HepG2 (cell line): ENCODE data around the gene CCN2. TPM values are rescaled to one million over a fixed set of nuclear protein-coding genes. Genes with fewer than 3 reads are reported as not detected.

Source experiments
- CENPBD1 ChIP-seq: sonication (generic); formaldehyde crosslinking; IDR thresholded peaks from 2 replicates; pipeline ENCODE4 v1.8.0; 2022; ENCODE audit warnings: missing genetic modification reagents, low read depth, mild to moderate bottlenecking, borderline replicate concordance
- DPF2 ChIP-seq: sonication (generic); formaldehyde crosslinking; IDR thresholded peaks from 2 replicates; pipeline ENCODE4 v1.4.0; 2020; ENCODE audit warnings: mild to moderate bottlenecking, low read depth, missing genetic modification reagents, borderline replicate concordance
- E2F5 ChIP-seq: sonication (generic); formaldehyde crosslinking; conservative IDR thresholded peaks from 2 replicates; pipeline ENCODE4 v1.4.0; 2020; ENCODE audit warnings: missing genetic modification reagents
- FOSL2 ChIP-seq: sonication (generic); formaldehyde crosslinking; IDR thresholded peaks from 2 replicates; pipeline ENCODE4 v1.4.0; 2020; ENCODE audit warnings: missing genetic modification reagents
- FOXP4 ChIP-seq: sonication (generic); formaldehyde crosslinking; IDR thresholded peaks from 2 replicates; pipeline ENCODE4 v1.4.0; 2020; ENCODE audit warnings: missing genetic modification reagents
- IRX3 ChIP-seq: sonication (generic); formaldehyde crosslinking; IDR thresholded peaks from 2 replicates; pipeline ENCODE4 v1.8.1; 2023; ENCODE audit warnings: mild to moderate bottlenecking, low read depth, missing genetic modification reagents, borderline replicate concordance
- MBNL3 ChIP-seq: fragments of 250-450 bp; sonication (Bioruptor Pico); conservative IDR thresholded peaks from 2 replicates; pipeline ENCODE4 v1.8.0; 2022; ENCODE audit warnings: mild to moderate bottlenecking, inconsistent platforms
- MXI1 ChIP-seq: IDR thresholded peaks from 3 replicates; pipeline ENCODE4 v1.6.1; 2012; ENCODE audit warnings: low read depth, low read length, inconsistent platforms, borderline replicate concordance
- SATB2 ChIP-seq: sonication (generic); formaldehyde crosslinking; IDR thresholded peaks from 2 replicates; pipeline ENCODE4 v1.5.0; 2020; ENCODE audit warnings: missing genetic modification reagents
- SKIL ChIP-seq: sonication (generic); formaldehyde crosslinking; IDR thresholded peaks from 2 replicates; pipeline ENCODE4 v1.8.0; 2022; ENCODE audit warnings: missing genetic modification reagents, mild to moderate bottlenecking, moderate library complexity, borderline replicate concordance
- SNAI1 ChIP-seq: sonication (generic); formaldehyde crosslinking; IDR thresholded peaks from 2 replicates; pipeline ENCODE4 v1.5.0; 2020; ENCODE audit warnings: mild to moderate bottlenecking, missing genetic modification reagents, borderline replicate concordance
- TBX3 ChIP-seq: fragments of 450-650 bp; IDR thresholded peaks from 2 replicates; pipeline ENCODE4 v1.6.1; 2017; ENCODE audit warnings: antibody characterized with exemption, mild to moderate bottlenecking, inconsistent platforms, borderline replicate concordance
- TGIF2 ChIP-seq: IDR thresholded peaks from 2 replicates; pipeline ENCODE4 v1.6.1; 2016; ENCODE audit warnings: control low read depth, missing compliant biosample characterization
- ZFP1 ChIP-seq: IDR thresholded peaks from 2 replicates; pipeline ENCODE4 v1.6.1; 2016
- ZNF143 ChIP-seq: sonication (generic); formaldehyde crosslinking; IDR thresholded peaks from 2 replicates; pipeline ENCODE4 v1.4.0; 2020; ENCODE audit warnings: missing genetic modification reagents
- ZNF460 ChIP-seq: sonication (generic); formaldehyde crosslinking; IDR thresholded peaks from 2 replicates; pipeline ENCODE4 v1.5.1; 2020; ENCODE audit warnings: missing genetic modification reagents, mild to moderate bottlenecking, borderline replicate concordance
- ZNF629 ChIP-seq: sonication (generic); formaldehyde crosslinking; conservative IDR thresholded peaks from 2 replicates; pipeline ENCODE4 v1.5.0; 2020; ENCODE audit warnings: missing genetic modification reagents
- ZNF713 ChIP-seq: sonication (generic); formaldehyde crosslinking; IDR thresholded peaks from 2 replicates; pipeline ENCODE4 v1.4.0; 2020; ENCODE audit warnings: mild to moderate bottlenecking, missing genetic modification reagents
- polyA plus RNA-seq, 8 experiments: library from polyadenylated mRNA; depleted of rRNA in 3 of 8; stranded (reverse) in 7 of 8; unstranded in 1 of 8; fragments of >200 nt; fragmentation: Illumina TruSeq in 4 of 8; extraction: Trizol in 4 of 8; gene quantifications; 2 replicates each; pipeline versions ENCODE4 v1.2.1 to v1.2.3, GENCODE V29; 2011 to 2016; ENCODE audit warnings: low read depth in 4 of 8, missing spikeins in 1 of 8, mixed read lengths in 1 of 8; ENCODE audit not compliant: insufficient read depth in 1 of 8
- total RNA-seq, 5 experiments: library from RNA; depleted of rRNA; stranded (reverse); fragments of >200 nt; fragmentation: Illumina TruSeq; extraction: Trizol; gene quantifications; 2 replicates each; pipeline ENCODE4 v1.2.3, GENCODE V29; 2016; ENCODE audit warnings: low read depth in 1 of 5
- TF ChIP-seq, protein P1 (sequence below): sonication (generic); formaldehyde crosslinking; IDR thresholded peaks from 2 replicates; pipeline ENCODE4 v1.9.0; 2021; ENCODE audit warnings: missing genetic modification reagents, borderline replicate concordance
- TF ChIP-seq, protein P2 (sequence below): sonication (generic); formaldehyde crosslinking; IDR thresholded peaks from 2 replicates; pipeline ENCODE4 v1.4.0; 2020; ENCODE audit warnings: missing genetic modification reagents, borderline replicate concordance

Gene CCN2
- total and polyA plus RNA-seq, 2 of the 13 experiments (the other 11 are each of a cell fraction or from before 2014, with no cell fraction given): 34.7 to 316 TPM

GRCh38 chr6:131976545-131977061, 25.4 kb upstream of the CCN2 start (continued):
- TF ChIP-seq IRX3 (CRISPR knock-in tag): no peak
- TF ChIP-seq FOXP4 (CRISPR knock-in tag): peak; percentile 92
- peak; percentile 11; the same call in 1 of the 2 replicates for TF ChIP-seq TBX3
- TF ChIP-seq ZNF460 (CRISPR knock-in tag): no peak
- TF ChIP-seq, protein P1, sequence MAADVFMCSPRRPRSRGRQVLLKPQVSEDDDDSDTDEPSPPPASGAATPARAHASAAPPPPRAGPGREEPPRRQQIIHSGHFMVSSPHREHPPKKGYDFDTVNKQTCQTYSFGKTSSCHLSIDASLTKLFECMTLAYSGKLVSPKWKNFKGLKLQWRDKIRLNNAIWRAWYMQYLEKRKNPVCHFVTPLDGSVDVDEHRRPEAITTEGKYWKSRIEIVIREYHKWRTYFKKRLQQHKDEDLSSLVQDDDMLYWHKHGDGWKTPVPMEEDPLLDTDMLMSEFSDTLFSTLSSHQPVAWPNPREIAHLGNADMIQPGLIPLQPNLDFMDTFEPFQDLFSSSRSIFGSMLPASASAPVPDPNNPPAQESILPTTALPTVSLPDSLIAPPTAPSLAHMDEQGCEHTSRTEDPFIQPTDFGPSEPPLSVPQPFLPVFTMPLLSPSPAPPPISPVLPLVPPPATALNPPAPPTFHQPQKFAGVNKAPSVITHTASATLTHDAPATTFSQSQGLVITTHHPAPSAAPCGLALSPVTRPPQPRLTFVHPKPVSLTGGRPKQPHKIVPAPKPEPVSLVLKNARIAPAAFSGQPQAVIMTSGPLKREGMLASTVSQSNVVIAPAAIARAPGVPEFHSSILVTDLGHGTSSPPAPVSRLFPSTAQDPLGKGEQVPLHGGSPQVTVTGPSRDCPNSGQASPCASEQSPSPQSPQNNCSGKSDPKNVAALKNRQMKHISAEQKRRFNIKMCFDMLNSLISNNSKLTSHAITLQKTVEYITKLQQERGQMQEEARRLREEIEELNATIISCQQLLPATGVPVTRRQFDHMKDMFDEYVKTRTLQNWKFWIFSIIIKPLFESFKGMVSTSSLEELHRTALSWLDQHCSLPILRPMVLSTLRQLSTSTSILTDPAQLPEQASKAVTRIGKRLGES (CRISPR knock-in tag): peak; percentile 85
- TF ChIP-seq ZFP1 (CRISPR knock-in tag): 0 out of 2 replicates have a peak, but pooled peaks have one; percentile 44
- TF ChIP-seq MBNL3: no peak
- peak; percentile 67; the same call in 1 of the 2 replicates for TF ChIP-seq SKIL (CRISPR knock-in tag)
- TF ChIP-seq ZNF713: no peak
- TF ChIP-seq DPF2 (CRISPR knock-in tag): 0 out of 2 replicates have a peak, but pooled peaks have one; percentile 30
- TF ChIP-seq ZNF143 (CRISPR knock-in tag): no peak
- 0 out of 2 replicates have a peak, but pooled peaks have one; percentile 49 for TF ChIP-seq SNAI1 (CRISPR knock-in tag)
- no peak; the same call in 2 of the 3 replicates for TF ChIP-seq MXI1
- no peak for TF ChIP-seq TGIF2
- TF ChIP-seq ZNF629 (CRISPR knock-in tag): no peak
- TF ChIP-seq E2F5 (CRISPR knock-in tag): no peak
- 0 out of 2 replicates have a peak, but pooled peaks have one; percentile 61 for TF ChIP-seq SATB2
- TF ChIP-seq, protein P2, sequence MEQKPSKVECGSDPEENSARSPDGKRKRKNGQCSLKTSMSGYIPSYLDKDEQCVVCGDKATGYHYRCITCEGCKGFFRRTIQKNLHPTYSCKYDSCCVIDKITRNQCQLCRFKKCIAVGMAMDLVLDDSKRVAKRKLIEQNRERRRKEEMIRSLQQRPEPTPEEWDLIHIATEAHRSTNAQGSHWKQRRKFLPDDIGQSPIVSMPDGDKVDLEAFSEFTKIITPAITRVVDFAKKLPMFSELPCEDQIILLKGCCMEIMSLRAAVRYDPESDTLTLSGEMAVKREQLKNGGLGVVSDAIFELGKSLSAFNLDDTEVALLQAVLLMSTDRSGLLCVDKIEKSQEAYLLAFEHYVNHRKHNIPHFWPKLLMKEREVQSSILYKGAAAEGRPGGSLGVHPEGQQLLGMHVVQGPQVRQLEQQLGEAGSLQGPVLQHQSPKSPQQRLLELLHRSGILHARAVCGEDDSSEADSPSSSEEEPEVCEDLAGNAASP (CRISPR knock-in tag): peak; percentile 89; the same call in 1 of the 2 replicates
- peak; percentile 78 for TF ChIP-seq FOSL2 (CRISPR knock-in tag)
- TF ChIP-seq CENPBD1 (CRISPR knock-in tag): peak; percentile 49; the same call in 1 of the 2 replicates
